Fibroblast of lung (primary cell): ENCODE results near the gene C1orf167.

ENCODE experiments used
- EZH2 ChIP-seq: IDR thresholded peaks from 2 replicates; pipeline ENCODE4 v1.5.1; 2012; ENCODE audit warnings: low read length, control low read depth, mild to moderate bottlenecking; ENCODE audit errors: missing control alignments
- TF ChIP-seq, protein P1 (sequence below), 2 donors: IDR thresholded peaks in 1 of 2; conservative IDR thresholded peaks in 1 of 2; 1 replicate in 1 of 2; 2 replicates in 1 of 2; pipeline ENCODE4 v1.5.1; 2011 to 2012; ENCODE audit warnings: low read length in 2 of 2, control low read depth in 1 of 2, inconsistent platforms in 1 of 2, low read depth in 1 of 2, mild to moderate bottlenecking in 1 of 2

DNA sequence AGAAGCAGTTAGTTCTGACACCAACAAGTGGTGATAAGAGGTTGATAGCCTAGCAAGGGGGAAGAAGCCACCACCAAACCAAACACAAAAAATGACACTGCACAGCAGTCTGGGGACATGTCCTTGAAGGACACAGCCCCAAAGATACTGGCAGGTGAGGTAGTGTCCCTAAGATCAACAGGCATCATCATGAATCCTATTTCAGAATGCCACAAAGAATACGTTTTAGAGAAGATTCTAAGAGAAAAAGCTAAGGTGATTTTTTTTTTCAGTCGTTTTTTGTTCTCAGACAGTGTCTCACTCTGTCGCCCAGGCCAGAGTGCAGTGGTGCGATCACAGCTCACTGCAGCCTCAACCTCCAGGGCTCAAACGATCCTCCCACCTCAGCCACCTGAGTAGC, 24.2 kb downstream of the C1orf167 start:
- TF ChIP-seq, protein P1, sequence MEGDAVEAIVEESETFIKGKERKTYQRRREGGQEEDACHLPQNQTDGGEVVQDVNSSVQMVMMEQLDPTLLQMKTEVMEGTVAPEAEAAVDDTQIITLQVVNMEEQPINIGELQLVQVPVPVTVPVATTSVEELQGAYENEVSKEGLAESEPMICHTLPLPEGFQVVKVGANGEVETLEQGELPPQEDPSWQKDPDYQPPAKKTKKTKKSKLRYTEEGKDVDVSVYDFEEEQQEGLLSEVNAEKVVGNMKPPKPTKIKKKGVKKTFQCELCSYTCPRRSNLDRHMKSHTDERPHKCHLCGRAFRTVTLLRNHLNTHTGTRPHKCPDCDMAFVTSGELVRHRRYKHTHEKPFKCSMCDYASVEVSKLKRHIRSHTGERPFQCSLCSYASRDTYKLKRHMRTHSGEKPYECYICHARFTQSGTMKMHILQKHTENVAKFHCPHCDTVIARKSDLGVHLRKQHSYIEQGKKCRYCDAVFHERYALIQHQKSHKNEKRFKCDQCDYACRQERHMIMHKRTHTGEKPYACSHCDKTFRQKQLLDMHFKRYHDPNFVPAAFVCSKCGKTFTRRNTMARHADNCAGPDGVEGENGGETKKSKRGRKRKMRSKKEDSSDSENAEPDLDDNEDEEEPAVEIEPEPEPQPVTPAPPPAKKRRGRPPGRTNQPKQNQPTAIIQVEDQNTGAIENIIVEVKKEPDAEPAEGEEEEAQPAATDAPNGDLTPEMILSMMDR (conservative IDR thresholded peaks at IDR 0.05 in 1 of 2, IDR thresholded peaks at IDR 0.05 in 1 of 2; ENCODE audit: low read depth in 1 of 2, low read length in 2 of 2), result no peak
- no peak for TF ChIP-seq EZH2
